ENCODE measurements around the gene VDAC1. TPM values are rescaled to one million over a fixed set of nuclear protein-coding genes. Genes with fewer than 3 reads are reported as not detected.

Gene VDAC1, protein sequence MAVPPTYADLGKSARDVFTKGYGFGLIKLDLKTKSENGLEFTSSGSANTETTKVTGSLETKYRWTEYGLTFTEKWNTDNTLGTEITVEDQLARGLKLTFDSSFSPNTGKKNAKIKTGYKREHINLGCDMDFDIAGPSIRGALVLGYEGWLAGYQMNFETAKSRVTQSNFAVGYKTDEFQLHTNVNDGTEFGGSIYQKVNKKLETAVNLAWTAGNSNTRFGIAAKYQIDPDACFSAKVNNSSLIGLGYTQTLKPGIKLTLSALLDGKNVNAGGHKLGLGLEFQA
- 60.7 and 63.4 TPM in 2 replicates for total RNA-seq
- total RNA-seq (2013) = 74.6 TPM
- polyA plus RNA-seq = 27.8 and 34.9 TPM in 2 replicates
- 40.1 and 41.8 TPM in 2 replicates for polyA minus RNA-seq

DNA sequence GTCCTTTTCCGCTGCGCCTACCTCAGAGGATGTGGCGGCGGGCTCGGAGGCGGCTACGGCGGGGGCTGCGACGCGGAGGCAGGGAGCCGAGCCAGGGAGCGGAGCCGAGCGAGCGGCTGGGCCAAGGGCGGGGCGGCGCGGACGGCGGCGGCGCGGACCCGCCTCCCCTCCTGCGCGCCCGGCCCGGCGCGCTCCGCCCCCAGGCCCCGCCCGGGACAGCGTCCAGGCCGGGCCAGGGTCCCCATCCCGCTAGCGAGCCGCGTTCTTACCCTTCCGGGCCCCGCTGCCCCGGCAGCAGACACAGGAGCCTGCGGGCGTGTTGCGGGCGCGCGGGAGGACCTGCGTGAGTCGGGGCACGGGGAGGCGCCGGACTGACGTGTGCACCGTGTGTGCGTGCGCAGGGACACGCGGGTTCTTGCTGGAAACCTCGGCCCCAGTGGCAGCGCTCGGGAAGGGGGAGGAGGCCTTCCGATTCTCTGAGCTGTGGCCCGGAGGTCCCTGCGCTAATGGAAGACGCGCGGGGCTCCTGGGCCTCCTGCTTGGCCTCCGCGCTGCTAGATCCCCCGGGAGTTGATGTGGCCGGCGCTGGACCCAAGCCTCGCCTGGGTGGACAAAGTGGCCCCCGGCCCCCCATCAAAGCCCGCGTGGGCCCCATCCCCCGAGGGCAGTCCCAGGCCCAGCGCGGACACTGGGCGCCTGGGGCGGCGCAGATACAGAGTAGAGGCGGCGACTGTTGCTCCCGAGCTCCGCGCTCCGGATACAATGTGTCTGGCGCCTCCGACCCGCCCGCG lies at the start of gene VDAC1:
Gene VDAC1 (minus strand): TSS at position 350 of the 791 bp plus-strand sequence. CDS start 11,963 bp downstream, outside the sequence.
- Histone ChIP-seq H3K27ac (ENCODE audit: low read length in 2 of 2) (peak within 1 kb of the TSS; percentile 74 to 95), H4K20me1 (ENCODE audit: control insufficient read depth, insufficient read depth, low read length, poor library complexity, severe bottlenecking) (peaks cover 34% of the 10 kb centered on the region), H3K4me2 (replicated peaks; ENCODE audit: low read depth, low read length, poor library complexity, severe bottlenecking) (peak within 1 kb of the TSS; percentile 91), H3K4me3 (ENCODE audit: control extremely low read depth in 1 of 5, extremely low read depth in 1 of 5, insufficient read depth in 1 of 5, low read depth in 2 of 5, low read length in 4 of 5) (peak within 1 kb of the TSS; percentile 61 to 87 (median 82)), H3K9me3 (ENCODE audit: control extremely low read depth in 1 of 3, control insufficient read depth in 2 of 3, insufficient read depth in 1 of 3, low read length in 2 of 3) (no peaks in the 10 kb centered on the region), H2AFZ (ENCODE audit: insufficient read depth, low read depth, low read length, poor library complexity, severe bottlenecking) (peak within 1 kb of the TSS; percentile 77), H3K27me3 (replicated peaks in 1 of 4; ENCODE audit: control extremely low read depth in 1 of 4, control insufficient read depth in 3 of 4, insufficient read depth in 4 of 4, low read length in 3 of 4) (no peaks in the 10 kb centered on the region), H3K36me3 (replicated peaks in 1 of 2; ENCODE audit: control extremely low read depth in 1 of 2, control insufficient read depth in 1 of 2, extremely low read depth in 1 of 2, insufficient read depth in 2 of 2, low read length in 1 of 2) (peaks cover 0 to 6% of the 10 kb centered on the region in 2 experiments), H3K9ac (ENCODE audit: low read length) (peak within 1 kb of the TSS; percentile 83), H3K4me1 (ENCODE audit: control insufficient read depth in 2 of 2, insufficient read depth in 2 of 2, low read length in 2 of 2) (peaks cover 17 to 33% of the 10 kb centered on the region in 2 donors), H3K79me2 (ENCODE audit: control insufficient read depth, insufficient read depth, low read length) (peaks cover 43% of the 10 kb centered on the region)
- WGBS (ENCODE audit: insufficient coverage) = under 1% methylated on average over 96 of the region's 96 CpGs
- H3K27ac Mint-ChIP-seq = peak within 1 kb of the TSS; percentile 95
- no peaks in the 10 kb centered on the region for H3K27me3 Mint-ChIP-seq
- peak; percentile 85 for ATAC-seq (ENCODE audit: low read depth)
- ChIA-PET CTCF (interaction anchor here (1.0 to 2.6 kb wide), 7 partner anchors 8 to 95 kb away, joined by 4 to 15 read pairs (median 6); no protein-coding TSS in a partner anchor), POLR2A (interaction anchor here (0.6 to 1.0 kb wide), 5 partner anchors 10 to 899 kb away, joined by 3 to 9 read pairs (median 4); partner anchors contain the start of gene PPP2CA)
- no peaks in the 10 kb centered on the region for H3K9me3 Mint-ChIP-seq (ENCODE audit: insufficient read depth)
- H3K4me1 Mint-ChIP-seq = peaks cover 44% of the 10 kb centered on the region
- peak; percentile 91 for DNase-seq
- intact Hi-C loops (cut with micrococcal nuclease) = loop anchor here (1.0 to 2.0 kb wide), 3 partner anchors 34 to 95 kb away; partner anchors contain the start of gene C5orf15
- peak within 1 kb of the TSS; percentile 95 for H3K4me3 Mint-ChIP-seq
- TF ChIP-seq, protein P1, sequence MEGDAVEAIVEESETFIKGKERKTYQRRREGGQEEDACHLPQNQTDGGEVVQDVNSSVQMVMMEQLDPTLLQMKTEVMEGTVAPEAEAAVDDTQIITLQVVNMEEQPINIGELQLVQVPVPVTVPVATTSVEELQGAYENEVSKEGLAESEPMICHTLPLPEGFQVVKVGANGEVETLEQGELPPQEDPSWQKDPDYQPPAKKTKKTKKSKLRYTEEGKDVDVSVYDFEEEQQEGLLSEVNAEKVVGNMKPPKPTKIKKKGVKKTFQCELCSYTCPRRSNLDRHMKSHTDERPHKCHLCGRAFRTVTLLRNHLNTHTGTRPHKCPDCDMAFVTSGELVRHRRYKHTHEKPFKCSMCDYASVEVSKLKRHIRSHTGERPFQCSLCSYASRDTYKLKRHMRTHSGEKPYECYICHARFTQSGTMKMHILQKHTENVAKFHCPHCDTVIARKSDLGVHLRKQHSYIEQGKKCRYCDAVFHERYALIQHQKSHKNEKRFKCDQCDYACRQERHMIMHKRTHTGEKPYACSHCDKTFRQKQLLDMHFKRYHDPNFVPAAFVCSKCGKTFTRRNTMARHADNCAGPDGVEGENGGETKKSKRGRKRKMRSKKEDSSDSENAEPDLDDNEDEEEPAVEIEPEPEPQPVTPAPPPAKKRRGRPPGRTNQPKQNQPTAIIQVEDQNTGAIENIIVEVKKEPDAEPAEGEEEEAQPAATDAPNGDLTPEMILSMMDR (IDR thresholded peaks at IDR 0.05) = no peak
- no peak for TF ChIP-seq EZH2 (IDR thresholded peaks at IDR 0.05; ENCODE audit: borderline replicate concordance, insufficient read depth, low read depth, low read length, poor library complexity, severe bottlenecking)
